COLO668 (cell line): ENCODE results near the gene CERKL.

Source experiments
- DNase-seq: peaks from one replicate; lab custom pipeline; 2025; ENCODE audit not compliant: unreplicated experiment; lab: John Stamatoyannopoulos, UW

The CERKL gene

GRCh38 chr2:181523756-181524155 is 133.1 kb downstream of the CERKL start:
- DNase-seq: no peak

- DNase-seq: no peak
Observed at GRCh38 chr2:181520253-181520652, 136.7 kb downstream of the CERKL start.

- DNase-seq: no peak
Observed at GRCh38 chr2:181517685-181518301, 139.1 kb downstream of the CERKL start.

- DNase-seq: no peak
Observed at GRCh38 chr2:181516992-181517391, 139.9 kb downstream of the CERKL start.

GRCh38 chr2:181515719-181516118 is 141.2 kb downstream of the CERKL start:
- DNase-seq: no peak

- DNase-seq: no peak
Observed at GRCh38 chr2:181500201-181500600, 156.7 kb downstream of the CERKL start.

- DNase-seq: no peak
Observed at GRCh38 chr2:181499231-181499630, 157.7 kb downstream of the CERKL start.
